PC-9 (cell line): ENCODE data around the gene ITGB7.

Experiments used
- EZH2 ChIP-seq: fragments of 200-600 bp; sonication (generic); IDR thresholded peaks from 2 replicates; pipeline ENCODE4 v1.8.0; 2017; ENCODE audit warnings: antibody characterized with exemption, low read depth
- TF ChIP-seq, protein P1 (sequence below): fragments of 200-600 bp; sonication (generic); conservative IDR thresholded peaks from 2 replicates; pipeline ENCODE4 v1.6.1; 2017; ENCODE audit warnings: mixed run types, antibody characterized with exemption, mild to moderate bottlenecking, moderate library complexity

DNA sequence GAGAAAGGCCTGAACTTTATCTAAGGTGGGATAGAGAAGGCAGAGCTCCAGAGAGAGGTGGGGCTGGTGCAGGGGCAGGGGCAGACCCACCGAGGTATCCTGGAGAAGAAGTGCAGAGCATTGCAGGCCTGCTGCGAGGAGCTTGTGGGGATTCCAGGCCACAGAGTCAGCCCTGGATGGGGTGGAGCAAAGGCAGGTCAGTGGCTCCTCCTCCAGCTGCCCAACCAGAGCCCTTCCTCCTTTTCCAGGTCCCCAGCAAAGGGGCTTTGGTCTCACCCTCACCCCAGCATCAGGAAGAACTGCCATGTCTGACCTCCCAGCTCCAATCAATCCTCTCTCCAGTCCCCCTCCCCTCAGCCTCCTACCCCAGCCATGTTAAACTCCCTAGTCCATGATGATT, 46.4 kb downstream of the ITGB7 start:
- TF ChIP-seq, protein P1, sequence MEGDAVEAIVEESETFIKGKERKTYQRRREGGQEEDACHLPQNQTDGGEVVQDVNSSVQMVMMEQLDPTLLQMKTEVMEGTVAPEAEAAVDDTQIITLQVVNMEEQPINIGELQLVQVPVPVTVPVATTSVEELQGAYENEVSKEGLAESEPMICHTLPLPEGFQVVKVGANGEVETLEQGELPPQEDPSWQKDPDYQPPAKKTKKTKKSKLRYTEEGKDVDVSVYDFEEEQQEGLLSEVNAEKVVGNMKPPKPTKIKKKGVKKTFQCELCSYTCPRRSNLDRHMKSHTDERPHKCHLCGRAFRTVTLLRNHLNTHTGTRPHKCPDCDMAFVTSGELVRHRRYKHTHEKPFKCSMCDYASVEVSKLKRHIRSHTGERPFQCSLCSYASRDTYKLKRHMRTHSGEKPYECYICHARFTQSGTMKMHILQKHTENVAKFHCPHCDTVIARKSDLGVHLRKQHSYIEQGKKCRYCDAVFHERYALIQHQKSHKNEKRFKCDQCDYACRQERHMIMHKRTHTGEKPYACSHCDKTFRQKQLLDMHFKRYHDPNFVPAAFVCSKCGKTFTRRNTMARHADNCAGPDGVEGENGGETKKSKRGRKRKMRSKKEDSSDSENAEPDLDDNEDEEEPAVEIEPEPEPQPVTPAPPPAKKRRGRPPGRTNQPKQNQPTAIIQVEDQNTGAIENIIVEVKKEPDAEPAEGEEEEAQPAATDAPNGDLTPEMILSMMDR: no peak
- TF ChIP-seq EZH2: no peak
